ENCODE results near the gene GAR1.
A peak's percentile ranks its signal among the peaks of the same experiment; 100 is the strongest.
"Not testable (repeated sequence)": the region's sequence is repeated elsewhere in the genome, so short reads cannot be mapped to it uniquely, and the experiment has no call there.

The GAR1 gene

DNA sequence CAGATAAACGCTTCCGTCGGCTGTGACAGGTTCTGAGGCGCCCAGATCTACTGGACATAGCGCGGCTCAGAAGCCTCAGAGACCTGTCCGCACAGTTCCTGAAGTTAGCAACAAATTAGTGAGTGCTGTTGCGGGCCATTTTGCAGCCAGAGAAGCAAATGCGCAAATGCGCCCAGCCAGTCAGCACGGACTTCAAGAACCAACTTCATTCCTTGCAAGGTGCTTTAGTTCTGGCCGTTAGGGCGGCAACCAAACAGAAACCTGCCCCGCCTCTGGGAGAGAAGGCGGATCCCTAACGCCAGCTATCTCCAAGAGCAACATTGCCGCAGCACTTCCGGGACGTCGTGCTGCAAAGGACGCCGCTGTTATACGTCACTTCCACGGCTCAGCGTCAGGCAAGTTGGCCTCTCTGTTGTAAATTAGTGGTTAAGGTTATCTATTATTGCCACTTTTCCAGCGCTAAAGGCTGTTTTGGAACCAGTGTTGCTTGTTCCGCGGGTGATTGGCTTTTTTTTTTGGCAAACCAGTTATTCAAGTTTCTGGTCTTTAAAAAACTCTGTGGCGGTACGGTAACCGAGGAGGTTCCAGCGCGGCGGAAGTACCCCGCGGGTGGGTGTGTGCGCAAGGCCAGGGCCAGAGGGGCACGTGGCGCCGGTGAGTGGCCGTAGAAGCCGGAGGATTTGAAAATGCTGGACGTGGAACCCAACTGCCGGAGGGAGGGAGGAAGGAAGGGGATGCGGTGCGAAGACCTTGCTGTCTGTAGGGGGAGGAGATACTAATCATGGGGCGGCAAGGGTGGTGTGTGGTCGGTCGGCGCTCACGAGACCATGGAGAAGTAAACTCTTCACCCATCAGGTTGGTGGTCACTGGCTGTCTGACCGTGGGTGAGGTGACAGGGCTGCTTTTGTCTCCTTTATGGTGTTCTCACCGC is at the start of gene GAR1:
Gene GAR1 (plus strand): TSS at position 612 of the 931 bp plus-strand sequence. CDS start 403 bp downstream, outside the sequence.
- peak; percentile 34 to 90 (median 84) for DNase-seq

DNA sequence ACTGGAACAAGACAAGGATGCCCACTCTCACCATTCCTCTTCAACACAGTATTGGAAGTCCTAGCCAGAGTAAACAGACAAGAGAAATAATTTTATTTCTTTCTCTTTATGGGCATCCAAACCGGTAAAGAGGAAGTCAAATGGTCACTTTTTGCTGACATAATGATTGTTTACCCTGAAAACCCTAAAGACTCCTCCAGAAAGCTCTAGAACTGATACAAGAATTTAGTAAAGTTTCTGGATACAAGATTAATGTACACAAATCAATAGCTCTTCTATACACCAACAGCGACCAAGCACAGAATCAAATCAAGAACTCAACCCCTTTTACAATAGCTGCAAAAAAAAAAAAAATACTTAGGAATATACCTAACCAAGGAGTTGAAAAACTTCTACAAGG is 33.5 kb upstream of the GAR1 start:
- DNase-seq: not testable (repeated sequence)

DNA sequence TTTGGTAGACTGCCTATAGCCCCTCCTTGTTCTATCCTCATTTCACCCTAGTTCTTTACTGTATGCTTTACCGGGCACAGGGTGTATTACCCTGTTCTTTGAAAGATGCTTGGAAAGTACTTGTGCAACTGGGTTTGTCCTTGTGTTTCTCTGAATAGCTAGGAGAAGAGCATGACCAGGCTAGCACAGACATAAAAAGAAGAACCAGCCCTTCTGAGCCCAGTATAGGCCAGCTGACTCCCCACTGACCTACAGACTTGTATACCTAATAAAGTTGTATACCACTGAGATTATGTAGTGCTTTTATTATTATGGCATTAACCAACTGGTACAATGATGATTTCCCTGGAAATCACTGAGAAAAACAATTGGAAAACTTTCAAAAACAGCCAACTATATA is 28.7 kb upstream of the GAR1 start:
- DNase-seq: no peak

DNA sequence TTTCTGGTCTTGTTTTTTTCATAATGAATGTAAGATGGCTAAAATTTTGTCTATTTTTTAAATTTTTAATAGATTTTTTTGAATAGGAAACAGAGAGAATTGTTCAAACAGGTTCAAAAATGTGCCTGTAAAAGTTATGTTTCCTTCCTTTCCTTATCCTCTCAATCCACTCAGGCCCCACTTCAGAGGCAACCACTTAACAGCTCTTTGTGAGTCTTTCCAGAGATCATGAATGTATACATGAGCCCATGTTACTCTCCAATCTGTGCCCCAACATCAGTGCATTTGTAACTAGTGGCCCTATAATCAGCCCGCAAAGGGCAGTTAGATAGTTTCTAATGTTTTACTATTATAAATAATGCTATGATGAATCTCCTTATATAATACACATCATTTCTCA is 27.8 kb upstream of the GAR1 start:
- no peak for DNase-seq

DNA sequence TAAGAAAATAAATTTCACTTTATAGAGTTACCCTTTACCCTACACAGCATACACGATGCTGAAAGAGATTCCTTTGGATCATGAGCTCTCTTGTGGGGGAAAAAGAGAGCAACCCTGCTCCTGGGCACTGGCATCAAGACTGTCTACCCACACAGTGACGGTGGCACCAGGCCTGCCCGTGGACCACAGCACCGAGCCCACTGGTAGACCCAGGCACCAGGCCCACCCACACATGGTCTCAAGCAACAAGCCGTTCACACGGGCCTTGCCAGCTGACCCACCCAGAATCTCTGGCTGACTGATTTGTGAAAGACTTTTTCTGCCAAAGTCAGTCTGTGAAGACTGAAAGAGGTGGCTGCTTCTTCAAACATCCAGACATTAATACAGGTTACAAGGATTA is 20.5 kb upstream of the GAR1 start:
- DNase-seq: no peak

DNA sequence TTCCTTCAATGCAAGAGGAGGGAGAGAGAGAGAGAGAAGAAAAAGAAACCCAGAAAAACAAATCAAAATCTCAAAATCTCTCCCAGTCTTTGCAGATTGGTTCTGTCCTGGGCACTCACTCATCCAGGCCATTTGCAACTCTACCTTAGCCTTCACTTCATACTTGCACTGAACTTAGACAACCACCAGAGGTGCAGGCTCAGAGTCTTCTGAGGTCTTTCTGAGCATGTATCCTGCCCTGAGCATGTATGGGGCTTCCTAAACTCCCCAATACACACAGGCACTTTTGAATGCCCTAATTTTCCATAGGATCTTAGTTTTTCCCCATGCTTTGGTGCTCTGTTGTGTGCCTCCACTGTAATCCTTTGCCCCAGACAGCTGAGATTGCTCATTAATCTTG is 16.7 kb upstream of the GAR1 start:
- DNase-seq: no peak

DNA sequence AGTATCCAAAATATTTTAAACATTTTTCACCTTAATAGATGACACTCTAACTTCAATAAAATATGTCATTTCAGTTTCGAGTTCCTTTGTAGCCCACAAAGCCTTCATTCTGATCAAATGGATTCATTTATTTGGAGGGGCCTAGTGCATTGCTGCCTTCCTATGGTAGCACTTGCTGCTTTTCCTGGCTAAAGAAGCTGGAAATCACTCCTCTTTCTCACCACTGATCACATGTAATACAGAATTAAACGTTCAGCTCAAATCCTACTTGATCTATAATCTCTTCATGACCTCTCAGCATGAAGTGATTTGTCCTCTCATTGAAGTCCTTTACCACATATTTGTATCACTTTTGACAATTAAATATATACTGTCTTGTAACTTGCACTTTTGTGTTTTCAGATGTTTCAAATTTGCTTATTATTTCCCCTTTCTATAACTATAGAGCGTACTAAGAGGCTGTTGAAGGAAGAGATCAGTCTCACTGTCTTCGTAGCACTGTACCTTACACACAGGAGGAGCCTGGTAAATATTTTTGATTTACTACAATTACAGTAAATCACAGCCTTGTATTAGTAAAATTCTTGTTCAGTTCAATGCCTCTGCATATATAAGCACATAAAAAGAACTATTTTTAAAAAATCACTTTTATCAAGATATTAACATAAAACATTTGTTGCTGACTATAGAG is 14.3 kb upstream of the GAR1 start:
- DNase-seq: no peak

DNA sequence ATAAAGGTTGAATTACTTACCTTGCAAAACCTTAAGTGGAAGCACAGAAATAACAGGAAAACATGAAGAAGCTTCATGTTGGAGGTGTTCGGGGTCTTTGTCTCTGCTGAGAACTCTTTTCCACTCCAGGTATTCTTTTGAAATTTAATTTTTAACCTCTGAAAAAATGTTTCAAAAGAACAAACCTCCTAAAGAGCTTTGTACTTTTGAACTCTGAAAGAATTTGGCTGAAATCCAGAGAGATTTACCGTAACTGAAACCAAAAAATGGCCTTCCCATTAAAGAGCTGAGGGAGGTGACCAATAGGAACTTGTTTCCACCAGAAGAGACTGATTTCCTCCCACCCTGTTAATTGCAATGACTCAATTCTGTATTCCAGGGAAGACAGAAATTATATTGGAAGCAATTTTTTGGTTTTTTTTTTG is 13.7 kb upstream of the GAR1 start, which contains the start of gene CFI:
Gene CFI (minus strand): TSS at position 105 of the 425 bp plus-strand sequence. CDS start 28 bp downstream, at position 77.
- no peak for DNase-seq

DNA sequence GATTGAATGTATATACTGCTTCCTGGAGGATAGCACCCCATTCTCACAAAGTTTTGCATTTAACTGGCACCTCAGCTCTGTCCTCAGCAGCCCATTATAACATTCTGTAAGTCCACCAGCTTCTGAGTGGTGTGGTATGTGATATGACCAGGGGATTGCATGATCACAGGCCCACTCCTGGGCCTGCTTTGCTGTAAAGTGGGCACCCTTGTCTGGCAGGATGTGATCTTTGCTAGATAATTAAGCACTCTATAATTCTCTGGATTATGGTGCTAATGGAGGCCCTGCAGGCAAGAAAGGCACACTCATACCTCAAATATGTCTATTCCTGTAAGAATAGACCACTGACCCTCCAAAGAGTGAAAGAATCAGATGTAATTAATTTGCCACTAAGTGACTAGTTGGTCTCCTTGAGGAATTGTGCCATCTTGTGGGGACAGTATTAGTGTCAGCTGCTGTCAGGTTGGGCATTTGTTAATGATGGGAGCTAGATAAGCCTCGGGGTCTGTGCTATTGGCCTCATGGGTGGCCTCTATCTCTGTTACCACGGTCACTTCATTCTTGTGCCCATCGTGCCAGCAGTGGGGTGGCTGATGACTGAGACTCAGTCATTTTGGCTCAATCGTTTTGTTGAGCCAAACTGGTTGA is 11.5 kb upstream of the GAR1 start:
- DNase-seq: peak in 1 of 14 donors; percentile 8

DNA sequence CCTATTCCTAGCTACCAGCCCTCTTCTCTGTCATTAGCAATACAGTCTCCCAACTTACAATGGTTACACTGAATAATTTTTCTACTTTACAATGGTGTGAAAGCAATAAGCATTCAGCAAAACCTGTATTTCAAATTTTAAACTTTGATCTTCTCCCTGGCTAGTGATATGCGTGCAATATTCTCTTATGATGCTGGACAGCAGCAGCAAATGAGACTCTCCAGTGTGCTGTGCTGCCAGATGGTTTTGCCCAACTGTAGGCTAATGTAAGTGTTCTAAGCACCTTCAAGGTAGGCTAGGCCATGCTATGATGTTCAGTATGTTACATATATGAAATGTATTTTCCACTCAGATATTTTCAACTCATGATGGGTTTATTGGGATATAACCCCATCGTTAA is 5.9 kb upstream of the GAR1 start:
- DNase-seq: no peak

DNA sequence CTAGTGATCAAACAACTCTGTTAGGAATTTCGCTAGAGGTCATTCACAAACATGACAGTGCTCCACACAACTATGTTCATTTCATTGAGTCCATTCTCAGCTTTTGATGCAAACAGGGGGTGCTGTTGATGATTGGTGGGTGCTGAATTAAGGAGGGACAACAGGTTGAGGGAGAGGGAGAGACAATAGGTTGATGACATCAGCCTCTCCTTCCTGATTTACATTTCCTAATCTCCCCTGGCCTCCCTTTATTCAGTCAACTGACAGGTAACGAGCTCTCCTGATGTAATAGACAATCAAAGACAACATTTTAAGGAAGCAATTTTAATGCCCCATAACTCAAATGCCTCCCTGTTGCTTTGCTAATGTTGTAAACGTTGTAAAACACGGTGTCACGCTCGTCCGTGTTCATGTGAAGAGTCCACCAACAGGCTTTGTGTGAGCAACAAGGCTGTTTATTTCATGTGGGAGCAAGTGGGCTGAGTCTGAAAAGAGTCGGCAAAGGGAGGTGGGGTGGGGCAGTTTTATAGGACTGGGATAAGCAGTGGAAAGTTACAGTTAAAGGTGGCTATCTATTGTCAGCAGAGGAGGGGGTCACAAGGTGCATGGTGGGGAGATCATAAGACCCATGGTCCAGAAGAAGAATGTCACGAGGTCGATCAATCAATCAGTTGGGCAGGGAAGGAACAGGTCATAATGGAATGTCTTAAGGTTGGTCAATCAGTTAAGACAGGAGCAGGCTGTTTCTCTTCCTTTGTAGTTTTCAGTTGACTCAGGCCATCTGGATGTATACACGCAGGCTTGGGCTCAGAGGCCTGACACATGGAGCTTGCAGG is 4.8 kb upstream of the GAR1 start:
- no peak for DNase-seq

DNA sequence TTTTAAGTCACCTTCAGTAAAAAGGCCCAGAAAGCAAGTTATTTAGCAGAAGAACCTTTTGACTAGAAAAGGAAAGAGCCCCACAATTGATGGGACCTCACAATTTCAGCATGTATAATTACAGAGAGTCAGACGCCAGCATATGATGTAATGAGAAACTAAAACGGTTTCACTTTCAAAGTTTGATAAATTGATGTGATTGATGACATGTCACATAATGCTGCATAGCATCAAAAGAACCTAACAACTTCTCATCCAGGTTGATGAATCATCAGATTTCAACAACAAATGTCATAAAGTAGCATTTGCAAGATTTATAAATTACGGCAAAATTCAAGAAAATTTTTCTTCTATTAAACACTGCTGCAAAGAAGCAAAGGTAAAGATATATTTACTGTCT is 3.9 kb upstream of the GAR1 start:
- no peak for DNase-seq

DNA sequence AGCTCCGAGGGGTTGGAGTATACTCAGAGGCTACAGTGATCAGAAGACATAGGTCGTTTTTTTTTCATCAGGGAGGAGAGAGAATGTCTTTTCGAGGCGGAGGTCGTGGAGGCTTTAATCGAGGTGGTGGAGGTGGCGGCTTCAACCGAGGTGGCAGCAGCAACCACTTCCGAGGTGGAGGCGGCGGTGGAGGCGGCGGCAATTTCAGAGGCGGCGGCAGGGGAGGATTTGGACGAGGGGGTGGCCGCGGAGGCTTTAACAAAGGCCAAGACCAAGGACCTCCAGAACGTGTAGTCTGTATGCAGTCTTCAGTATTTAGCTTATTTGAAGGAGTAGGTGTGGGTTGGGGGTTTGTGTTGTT is 500 bp downstream of the GAR1 start:
- no peak for DNase-seq

DNA sequence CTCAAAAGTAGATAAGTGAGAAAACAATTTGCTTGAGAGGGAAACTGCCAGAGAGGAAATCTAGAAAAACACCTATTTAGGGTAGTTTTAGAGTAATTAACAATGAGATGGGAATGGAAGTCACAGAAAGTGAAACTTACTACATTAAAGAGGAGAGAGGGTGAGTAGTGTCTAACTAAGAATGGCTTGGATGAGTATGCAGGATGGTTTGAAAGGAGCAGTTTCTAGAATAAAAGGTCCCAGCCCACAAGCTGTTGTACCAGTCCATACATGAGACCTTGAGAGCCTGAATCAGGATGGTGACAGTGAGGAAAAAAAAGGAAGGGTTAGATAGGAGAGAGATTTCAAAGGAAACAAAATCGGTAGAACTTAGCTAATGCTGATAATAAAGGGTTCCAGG is 1.3 kb downstream of the GAR1 start:
- DNase-seq: no peak

DNA sequence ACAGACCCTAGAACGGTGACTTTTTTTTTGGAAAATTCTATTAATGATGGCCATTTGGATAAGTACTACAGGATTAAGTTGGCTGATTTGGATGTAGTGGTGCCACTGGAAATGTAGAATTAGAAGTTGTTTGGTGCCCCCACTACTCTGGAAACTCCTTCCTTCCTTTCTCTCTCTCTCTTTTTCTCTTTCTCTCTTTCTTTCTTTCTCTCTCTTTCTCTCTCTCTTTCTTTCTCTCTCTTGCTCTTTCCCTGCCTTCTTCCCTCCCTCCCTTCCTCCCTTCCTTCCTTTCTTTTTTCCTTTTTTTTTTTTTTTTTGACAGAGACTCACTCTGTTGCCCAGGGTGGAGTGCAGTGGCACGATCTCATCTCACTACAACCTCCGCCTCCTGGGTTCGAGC is 2.7 kb downstream of the GAR1 start:
- no peak for DNase-seq

DNA sequence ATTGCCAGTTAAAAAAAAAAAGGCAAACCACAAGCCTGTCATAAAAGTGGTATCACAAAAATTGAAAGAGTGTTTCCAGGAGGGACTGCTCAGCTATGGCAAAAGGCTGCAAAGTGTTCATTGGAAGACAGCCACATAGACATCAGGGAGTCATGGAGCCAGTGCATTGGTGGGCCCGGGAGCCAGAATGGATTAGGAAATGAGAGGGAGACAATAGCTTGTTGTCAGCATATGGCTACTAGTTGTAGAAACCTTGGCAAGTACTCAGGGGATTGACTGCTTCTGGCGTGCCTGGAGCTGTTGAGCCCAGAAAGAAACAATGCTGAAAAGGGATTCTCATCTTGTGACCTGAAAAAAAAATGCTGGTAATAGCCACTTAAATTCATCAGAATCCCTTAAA is 5.0 kb downstream of the GAR1 start:
- DNase-seq: peak in 6 of 14 donors; percentile 0 to 41 (median 8)

DNA sequence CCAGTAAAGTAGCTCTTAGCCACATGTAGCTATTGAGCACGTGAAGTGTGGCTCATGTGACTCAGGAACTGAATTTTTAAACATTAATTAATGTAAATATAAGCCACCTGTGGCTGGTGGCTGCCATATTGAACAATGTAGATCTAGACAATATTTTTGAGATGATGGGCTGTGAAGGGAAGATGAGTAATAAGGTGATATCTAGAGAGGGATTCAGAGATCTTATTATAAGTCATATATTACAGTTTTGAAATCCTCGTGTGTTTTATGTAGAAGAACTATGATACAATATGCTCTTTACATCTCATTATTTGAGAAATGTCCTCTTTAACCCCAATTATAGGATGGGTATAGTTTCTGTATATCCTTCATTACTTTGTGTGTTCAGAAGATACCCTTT is 5.6 kb downstream of the GAR1 start:
- DNase-seq: no peak

DNA sequence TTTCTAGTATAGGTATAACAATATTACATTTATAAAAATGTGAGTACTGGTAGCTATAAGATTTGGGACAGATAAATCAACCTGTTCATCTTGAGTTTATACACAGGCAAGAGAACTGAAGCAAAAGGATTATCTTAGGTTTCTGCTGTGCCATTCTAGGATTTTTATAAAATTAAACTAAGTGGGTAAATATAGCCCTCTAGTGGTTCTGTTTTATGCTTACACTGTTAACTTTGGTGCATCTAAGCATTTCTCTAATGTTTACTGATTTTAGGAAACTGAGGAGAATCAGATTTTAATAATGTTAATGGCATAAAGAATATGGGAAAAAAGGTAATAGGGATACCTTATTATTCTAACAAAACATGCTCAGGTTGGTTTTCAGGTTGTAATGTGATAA is 11.2 kb downstream of the GAR1 start:
- DNase-seq: peak in 1 of 14 donors; percentile 1

DNA sequence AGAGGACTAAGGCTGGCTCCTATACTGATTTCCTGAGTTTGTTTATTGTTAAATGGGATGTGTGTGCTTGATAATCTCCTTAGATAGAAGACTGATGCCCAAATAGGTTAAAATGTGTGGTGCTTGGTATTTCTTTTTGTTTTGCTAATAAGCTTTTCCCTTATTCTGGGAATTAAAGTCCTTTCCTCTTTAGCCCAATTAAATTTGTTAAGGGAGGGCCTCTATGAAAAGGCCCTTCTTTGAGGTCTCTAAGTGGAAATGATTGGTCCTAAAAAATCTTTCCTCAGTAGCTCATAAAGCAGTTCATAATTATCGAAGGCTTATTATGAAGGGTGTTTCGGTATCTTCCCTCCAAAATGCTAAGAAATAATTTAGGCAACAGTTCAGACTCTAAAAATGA is 12.1 kb downstream of the GAR1 start, which contains the start of gene RRH:
Gene RRH (plus strand): TSS at position 301 of the 400 bp plus-strand sequence. CDS start 56 bp downstream, at position 357.
- DNase-seq: no peak

DNA sequence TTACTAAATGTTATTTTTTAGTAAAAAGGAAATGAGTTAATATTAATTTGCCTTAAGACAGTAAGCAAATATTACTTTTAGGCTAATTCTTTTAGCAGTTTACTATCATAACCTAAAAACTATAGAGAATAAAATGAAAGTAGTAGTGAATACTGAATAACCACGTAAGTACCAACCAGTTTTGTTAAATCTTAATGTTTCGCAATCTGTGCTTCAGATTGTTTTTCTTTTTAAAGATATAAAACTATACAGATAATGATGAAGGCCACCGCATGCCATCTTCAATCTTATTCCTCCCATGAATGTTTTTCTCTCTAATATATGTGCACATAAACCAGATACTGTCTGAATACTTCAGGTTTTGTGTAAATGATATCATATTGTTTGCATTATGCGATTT is 18.2 kb downstream of the GAR1 start:
- DNase-seq: no peak

DNA sequence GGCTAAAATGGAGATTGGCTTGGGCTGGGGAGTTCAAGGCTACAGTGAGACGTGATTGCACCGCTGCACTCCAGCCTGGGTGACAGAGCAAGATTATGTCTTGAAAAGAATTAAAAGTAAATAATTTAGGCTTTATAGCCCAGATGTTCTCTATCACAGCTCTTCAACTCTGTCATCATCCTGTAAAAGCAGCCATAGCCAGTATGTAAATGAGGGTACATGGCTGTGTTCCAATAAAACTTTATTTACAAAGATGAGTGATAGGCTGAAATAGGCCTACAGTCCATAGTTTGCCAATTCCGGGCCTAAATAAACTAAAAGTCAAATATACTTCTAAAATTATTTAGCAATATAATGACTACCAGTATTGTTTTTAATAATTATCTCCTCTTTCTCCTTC is 21.4 kb downstream of the GAR1 start:
- DNase-seq: no peak
